Right lobe of liver (tissue), 4 donors: ENCODE measurements around the gene IGSF9.

ENCODE experiments used
- POLR2A ChIP-seq: fragments of 450-650 bp; IDR thresholded peaks from one replicate; pipeline ENCODE4 v1.6.1; 2017; ENCODE audit warnings: antibody characterized with exemption, mild to moderate bottlenecking
- TF ChIP-seq, protein P1 (sequence below), 4 donors: fragments of 200-600 bp in 3 of 4; fragments of 450-650 bp in 1 of 4; IDR thresholded peaks; one replicate each; pipeline versions ENCODE4 v1.5.1 to v1.8.0; 2016 to 2022; ENCODE audit warnings: antibody characterized with exemption in 4 of 4, mild to moderate bottlenecking in 2 of 4
- donor health status: DM: no; HTN: no; CAD: no.
- donor health status: DM: no; HTN: no; CAD: no.
- donor health status: DM: no; HTN: yes; CAD: no.

DNA sequence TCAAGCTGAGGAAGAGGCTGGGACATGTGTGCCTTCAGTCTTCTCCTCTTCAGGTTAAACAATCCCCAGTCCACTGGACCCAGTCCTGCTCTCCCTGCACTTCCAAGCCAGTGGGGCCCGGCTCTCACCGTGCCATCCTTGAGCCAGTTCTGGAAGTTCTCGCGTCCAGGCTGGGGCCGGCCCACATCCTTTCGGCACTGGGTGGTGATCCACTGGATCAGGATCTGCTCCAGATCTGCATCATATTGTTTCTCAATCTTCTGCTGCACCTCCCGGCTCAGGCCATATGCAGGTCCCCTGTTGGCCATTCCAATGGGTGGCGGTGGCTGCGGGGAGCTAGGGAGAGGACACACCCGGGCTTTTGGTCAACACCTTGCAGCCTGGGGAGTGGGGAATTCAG lies 25.2 kb downstream of the IGSF9 start:
- TF ChIP-seq, protein P1, sequence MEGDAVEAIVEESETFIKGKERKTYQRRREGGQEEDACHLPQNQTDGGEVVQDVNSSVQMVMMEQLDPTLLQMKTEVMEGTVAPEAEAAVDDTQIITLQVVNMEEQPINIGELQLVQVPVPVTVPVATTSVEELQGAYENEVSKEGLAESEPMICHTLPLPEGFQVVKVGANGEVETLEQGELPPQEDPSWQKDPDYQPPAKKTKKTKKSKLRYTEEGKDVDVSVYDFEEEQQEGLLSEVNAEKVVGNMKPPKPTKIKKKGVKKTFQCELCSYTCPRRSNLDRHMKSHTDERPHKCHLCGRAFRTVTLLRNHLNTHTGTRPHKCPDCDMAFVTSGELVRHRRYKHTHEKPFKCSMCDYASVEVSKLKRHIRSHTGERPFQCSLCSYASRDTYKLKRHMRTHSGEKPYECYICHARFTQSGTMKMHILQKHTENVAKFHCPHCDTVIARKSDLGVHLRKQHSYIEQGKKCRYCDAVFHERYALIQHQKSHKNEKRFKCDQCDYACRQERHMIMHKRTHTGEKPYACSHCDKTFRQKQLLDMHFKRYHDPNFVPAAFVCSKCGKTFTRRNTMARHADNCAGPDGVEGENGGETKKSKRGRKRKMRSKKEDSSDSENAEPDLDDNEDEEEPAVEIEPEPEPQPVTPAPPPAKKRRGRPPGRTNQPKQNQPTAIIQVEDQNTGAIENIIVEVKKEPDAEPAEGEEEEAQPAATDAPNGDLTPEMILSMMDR (IDR thresholded peaks at IDR 0.05) = no peak
- TF ChIP-seq POLR2A = no peak
